Fibroblast of mammary gland (primary cell): Measurements from ENCODE around the gene JARID2.

ENCODE experiments used
- DNase-seq: peaks from one replicate; pipeline ENCODE4 v3.0.0-alpha.2; 2010; ENCODE audit warnings: low read depth
- H3K4me3 ChIP-seq: 2 replicates; pipeline ENCODE4 v1.5.1; 2011; ENCODE audit warnings: low read depth, mild to moderate bottlenecking, low read length, moderate library complexity; ENCODE audit not compliant: control insufficient read depth
- CTCF ChIP-seq: conservative IDR thresholded peaks from 2 replicates; pipeline ENCODE4 v1.5.1; 2011; ENCODE audit warnings: low read depth, low read length, inconsistent platforms; ENCODE audit not compliant: control insufficient read depth, insufficient read depth

The JARID2 gene

GRCh38 chr6:15504581-15505350 lies 258.9 kb downstream of the JARID2 start:
- no peak for TF ChIP-seq CTCF
- peak; percentile 98 for DNase-seq
- H3K4me3 ChIP-seq, result peak overlapping the region; percentile 11

- H3K4me3 ChIP-seq, result no peak overlapping the region
- TF ChIP-seq CTCF, result no peak
- no peak for DNase-seq
Measured at GRCh38 chr6:15505463-15505918, 259.6 kb downstream of the JARID2 start.

- DNase-seq, result no peak
- no peak for TF ChIP-seq CTCF
Measured at GRCh38 chr6:15506066-15506465, 260.2 kb downstream of the JARID2 start.

GRCh38 chr6:15507221-15507620 lies 261.4 kb downstream of the JARID2 start:
- DNase-seq, result no peak
- no peak overlapping the region for H3K4me3 ChIP-seq
- TF ChIP-seq CTCF, result no peak

More at GRCh38 chr6:15506066-15506465, 260.2 kb downstream of the JARID2 start:
- H3K4me3 ChIP-seq, result no peak overlapping the region

- TF ChIP-seq CTCF, result no peak
- no peak for DNase-seq
- H3K4me3 ChIP-seq, result no peak overlapping the region
Measured at GRCh38 chr6:15507746-15508145, 261.9 kb downstream of the JARID2 start.

GRCh38 chr6:15508441-15508871 lies 262.6 kb downstream of the JARID2 start:
- no peak for TF ChIP-seq CTCF
- no peak for DNase-seq
- H3K4me3 ChIP-seq, result no peak overlapping the region
